ENCODE measurements around the gene STK39.
"Not testable (repeated sequence)": the region's sequence is repeated elsewhere in the genome, so short reads cannot be mapped to it uniquely, and the experiment has no call there.

STK39 gene

GRCh38 chr2:168127371-168127770 is 120.0 kb downstream of the STK39 start:
- DNase-seq = no peak

DNA sequence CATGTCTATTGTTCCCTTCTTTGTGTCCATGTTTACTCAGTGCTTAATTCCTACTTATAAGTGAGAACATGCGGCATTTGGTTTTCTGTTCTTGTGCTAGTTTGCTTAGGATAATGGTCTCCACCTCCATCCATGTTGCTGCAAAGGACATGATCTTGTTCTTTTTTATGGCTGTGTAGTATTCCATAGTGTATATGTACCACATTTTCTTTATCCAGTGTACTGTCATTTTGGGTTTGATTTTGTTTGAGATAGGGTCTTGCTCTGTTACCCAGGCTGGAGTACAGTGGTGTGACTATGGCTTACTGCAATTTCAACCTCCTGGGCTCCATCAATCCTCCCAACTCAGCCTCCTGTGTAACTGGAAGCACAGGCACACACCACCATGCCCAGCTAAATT is 125.2 kb downstream of the STK39 start:
- not testable (repeated sequence) for DNase-seq

DNA sequence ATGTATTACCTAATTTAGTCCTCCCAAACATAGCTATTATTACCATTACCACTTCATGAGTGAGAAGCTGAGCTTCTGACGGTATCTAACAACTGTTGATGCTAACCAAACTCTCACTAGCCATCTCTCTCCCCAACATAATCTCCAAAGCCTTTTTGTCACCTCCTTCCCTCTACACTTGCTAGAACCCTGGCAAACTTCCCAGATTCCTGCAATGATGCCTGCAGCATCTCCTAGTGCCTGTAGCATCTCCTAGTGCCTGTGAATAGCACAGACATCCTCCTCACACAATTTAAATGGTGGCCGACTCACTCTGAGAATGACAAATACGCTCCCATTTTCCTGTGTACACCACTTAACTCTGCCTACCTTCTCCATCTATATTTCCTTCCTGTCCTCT is 126.7 kb downstream of the STK39 start:
- DNase-seq = no peak

GRCh38 chr2:168120310-168120709 is 127.1 kb downstream of the STK39 start:
- DNase-seq = no peak

- DNase-seq = no peak
These were observed 127.8 kb downstream of the STK39 start for GRCh38 chr2:168119515-168120141.

- no peak for DNase-seq
These were observed 128.5 kb downstream of the STK39 start for GRCh38 chr2:168118733-168119514.

GRCh38 chr2:168116448-168116847 is 130.9 kb downstream of the STK39 start:
- DNase-seq = no peak

DNA sequence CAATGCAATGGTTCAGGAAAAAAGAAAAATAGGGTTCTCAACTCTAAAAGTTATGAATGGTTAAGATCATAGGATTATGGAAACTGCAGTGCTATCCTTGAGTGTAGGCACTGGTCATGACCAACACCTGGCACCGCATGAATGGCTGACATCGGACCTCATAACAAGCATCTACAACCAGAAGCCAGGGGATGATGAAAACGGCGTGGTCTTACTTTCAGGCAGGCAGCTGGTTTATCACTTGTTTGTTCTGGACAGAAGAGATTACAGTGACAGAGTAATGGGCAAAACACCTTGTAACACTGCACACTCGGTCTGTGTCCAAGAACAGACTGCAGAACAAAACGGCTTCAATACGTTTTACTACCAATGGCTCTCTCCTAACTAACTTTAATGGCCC is 132.8 kb downstream of the STK39 start:
- DNase-seq = no peak

DNA sequence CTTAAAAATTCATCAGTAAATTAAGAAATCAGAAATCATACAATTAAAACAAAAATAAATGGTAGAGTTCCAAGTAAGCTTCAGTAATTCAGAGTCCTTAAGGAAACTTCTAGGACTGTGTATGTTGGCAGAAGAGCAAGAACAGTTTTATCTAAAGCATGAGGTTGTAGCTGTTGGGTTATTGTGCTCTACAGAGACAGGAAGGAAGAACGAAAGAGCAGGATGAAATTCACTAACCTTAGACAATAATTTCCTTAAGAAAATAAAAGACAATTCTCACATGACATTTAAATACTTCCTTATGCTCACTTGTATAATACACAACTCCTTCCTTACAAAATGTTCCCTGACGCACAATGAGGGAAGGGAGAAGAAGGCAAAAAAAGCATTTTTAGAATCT is 133.4 kb downstream of the STK39 start:
- DNase-seq = no peak

DNA sequence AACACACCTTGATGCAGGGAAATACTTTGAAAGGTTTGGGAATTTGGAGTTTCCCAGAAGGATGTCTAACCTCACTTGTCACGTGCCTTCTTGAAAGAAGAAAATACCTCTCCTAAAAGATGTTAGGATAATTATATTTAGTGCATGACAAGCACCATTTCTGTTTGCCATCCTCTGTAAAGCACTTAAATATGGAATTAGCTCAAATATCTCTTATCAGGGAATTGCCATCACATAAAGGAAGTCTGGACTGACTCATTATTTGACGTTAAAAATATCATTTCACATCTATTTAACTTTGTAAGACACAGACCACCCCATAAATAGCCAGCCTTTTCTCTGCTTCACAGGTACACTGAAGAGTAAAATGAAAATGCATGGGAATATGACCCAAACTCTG is 140.1 kb downstream of the STK39 start:
- DNase-seq = no peak

GRCh38 chr2:168105127-168105683 is 142.2 kb downstream of the STK39 start:
- no peak for DNase-seq

GRCh38 chr2:168097431-168097830 is 150.0 kb downstream of the STK39 start:
- no peak for DNase-seq

GRCh38 chr2:168096158-168096557 is 151.2 kb downstream of the STK39 start:
- no peak for DNase-seq

- no peak for DNase-seq
These were observed 155.4 kb downstream of the STK39 start for GRCh38 chr2:168091986-168092385.

DNA sequence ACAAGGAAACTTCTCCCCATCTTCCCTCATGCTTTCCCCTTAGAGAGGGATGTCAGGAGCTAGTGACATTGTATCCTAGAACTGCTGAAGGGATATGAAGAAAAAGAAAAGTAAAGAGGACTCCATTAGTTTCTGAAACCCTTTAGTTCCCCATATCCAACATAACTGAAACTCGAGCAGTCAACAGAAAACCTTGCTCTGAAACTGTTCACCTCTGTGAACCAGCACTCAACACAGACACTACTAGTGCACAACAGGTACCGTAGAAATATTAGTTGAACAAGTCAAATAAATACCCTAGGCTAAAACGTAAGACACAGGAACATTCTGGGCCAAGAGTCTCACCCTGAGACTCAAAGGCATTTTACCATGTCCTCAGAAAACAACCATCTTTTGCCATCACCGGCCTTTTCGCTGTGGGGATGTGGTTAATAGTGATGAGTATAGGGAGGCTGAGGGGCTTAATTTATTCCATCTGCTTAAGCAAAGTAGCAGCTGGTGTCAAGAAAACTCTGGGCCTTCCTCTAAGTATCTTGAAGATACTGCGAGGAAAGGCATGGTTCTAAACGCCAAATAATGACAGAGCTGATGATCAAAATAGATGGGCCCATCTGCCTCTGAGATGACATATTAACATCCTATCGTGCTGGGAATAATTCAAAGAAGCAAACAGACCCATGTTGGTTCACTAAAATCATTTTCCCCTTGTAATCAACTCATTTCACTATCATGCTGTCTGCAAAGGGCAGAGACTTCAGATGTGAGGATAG is 156.8 kb downstream of the STK39 start:
- no peak for DNase-seq

GRCh38 chr2:168089200-168089599 is 158.2 kb downstream of the STK39 start:
- no peak for DNase-seq

GRCh38 chr2:168087401-168087800 is 160.0 kb downstream of the STK39 start:
- DNase-seq = no peak

DNA sequence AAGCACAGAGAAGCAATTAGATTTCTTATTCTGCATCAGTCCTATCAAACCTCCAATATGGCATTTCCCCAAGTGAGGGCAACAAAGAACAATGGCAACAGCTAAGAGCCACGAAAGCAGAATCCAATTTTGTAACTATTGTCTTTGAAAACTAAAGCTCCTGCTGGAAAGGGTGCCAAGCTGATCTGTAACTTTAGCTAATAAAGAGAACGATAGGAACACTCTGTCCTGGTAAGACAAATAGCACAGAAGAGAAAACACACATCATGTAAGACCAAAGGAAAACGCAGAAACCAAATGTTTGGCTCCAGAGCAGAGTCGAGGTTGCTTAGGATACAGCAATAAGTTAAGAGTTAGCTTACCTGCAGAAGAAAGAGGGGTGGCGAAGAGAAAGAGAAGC is 160.5 kb downstream of the STK39 start:
- DNase-seq = no peak

- DNase-seq = no peak
These were observed 161.5 kb downstream of the STK39 start for GRCh38 chr2:168085801-168086361.

DNA sequence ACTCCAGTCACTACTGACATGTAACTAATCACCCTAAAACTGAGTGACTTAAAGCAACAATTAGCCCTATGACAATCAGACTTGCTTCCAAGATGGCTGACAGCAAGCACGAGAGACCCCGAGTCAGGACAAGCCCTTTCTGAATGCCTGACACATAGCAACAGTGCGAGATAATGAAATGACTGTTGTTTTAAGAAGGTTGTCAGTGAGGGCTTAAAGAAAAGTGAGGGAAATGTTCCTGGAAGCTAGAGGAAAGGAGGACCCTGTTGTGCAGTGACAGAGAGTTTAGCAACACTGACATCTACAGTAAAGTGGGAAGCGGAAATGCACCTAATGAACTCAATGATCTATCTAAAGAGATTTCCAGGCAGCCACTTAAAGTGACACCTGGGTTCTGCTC is 163.1 kb downstream of the STK39 start:
- DNase-seq = no peak

DNA sequence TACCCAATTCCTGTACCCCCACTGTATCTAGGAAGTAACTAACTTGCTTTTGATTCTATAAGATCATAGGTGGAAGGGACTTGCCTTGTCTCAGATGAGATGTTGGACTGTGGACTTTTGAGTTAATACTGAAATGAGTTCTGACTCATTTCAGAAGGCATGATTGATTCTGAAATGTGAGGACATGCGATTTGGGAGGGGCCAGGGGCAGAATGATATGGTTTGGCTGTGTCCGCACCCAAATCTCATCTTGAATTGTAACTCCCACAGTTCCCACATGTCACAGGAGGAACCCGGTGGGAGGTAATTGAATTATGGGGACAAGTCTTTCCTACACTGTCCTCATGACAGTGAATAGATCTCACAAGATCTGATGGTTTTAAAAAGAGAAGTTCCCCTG is 165.9 kb downstream of the STK39 start:
- DNase-seq = not testable (repeated sequence)

- no peak for DNase-seq
These were observed 168.2 kb downstream of the STK39 start for GRCh38 chr2:168079236-168079635.

- no peak for DNase-seq
These were observed 170.7 kb downstream of the STK39 start for GRCh38 chr2:168076731-168077130.

Measured in right forelimb (tissue), 1 donor.